HEK293 (cell line): ENCODE data around the gene GRAMD1B.

Experiments
- CTCF ChIA-PET: fragments of 350-600 bp; formaldehyde crosslinking; extraction: SDS; loops from one replicate; lab custom pipeline; 2021; ENCODE audit warnings: antibody characterized with exemption; lab: Yijun Ruan, JAX
- POLR2A ChIA-PET: fragments of 300-600 bp; formaldehyde crosslinking; extraction: SDS; loops from one replicate; lab custom pipeline; 2020; ENCODE audit warnings: antibody characterized with exemption, inconsistent platforms; lab: Yijun Ruan, JAX
- H3K27ac ChIP-seq: fragments of 200-500 bp; sonication (Bioruptor generic); 2 replicates; pipeline ENCODE4 v1.5.1; 2014; ENCODE audit warnings: low read depth, low read length, control low read depth, inconsistent platforms; ENCODE audit errors: extremely low read depth
- H3K36me3 ChIP-seq, 2 experiments: fragments of 200-500 bp in 1 of 2; sonication (Bioruptor generic) in 1 of 2; 1 replicate in 1 of 2; 2 replicates in 1 of 2; pipeline ENCODE4 v1.5.1; 2014 to 2017; ENCODE audit warnings: inconsistent platforms in 2 of 2, low read length in 2 of 2; ENCODE audit not compliant: control insufficient read depth in 2 of 2, insufficient read depth in 1 of 2
- H3K4me1 ChIP-seq: fragments of 200-500 bp; sonication (Bioruptor generic); 2 replicates; pipeline ENCODE4 v1.5.1; 2014; ENCODE audit warnings: mild to moderate bottlenecking, low read length, inconsistent platforms; ENCODE audit not compliant: control insufficient read depth, insufficient read depth
- H3K4me3 ChIP-seq: 2 replicates; pipeline ENCODE4 v1.5.1; 2011; ENCODE audit warnings: low read depth, mild to moderate bottlenecking, control low read depth, low read length, moderate library complexity
- H3K9me3 ChIP-seq: fragments of 200-500 bp; sonication (Bioruptor generic); 2 replicates; pipeline ENCODE4 v1.5.1; 2014; ENCODE audit warnings: low read depth, low read length, inconsistent platforms; ENCODE audit not compliant: control insufficient read depth, insufficient read depth
- BCL11A ChIP-seq: fragments of 450-650 bp; formaldehyde crosslinking; IDR thresholded peaks from 2 replicates; pipeline ENCODE4 v1.5.1; 2016; ENCODE audit warnings: low read depth, missing biosample characterization, missing genetic modification characterization
- KLF1 ChIP-seq: fragments of 450-650 bp; formaldehyde crosslinking; IDR thresholded peaks from 2 replicates; pipeline ENCODE4 v1.5.1; 2016; ENCODE audit warnings: missing biosample characterization, missing genetic modification characterization
- KLF7 ChIP-seq: fragments of 450-650 bp; formaldehyde crosslinking; IDR thresholded peaks from 2 replicates; pipeline ENCODE4 v1.5.1; 2016; ENCODE audit warnings: missing biosample characterization, missing genetic modification characterization, borderline replicate concordance
- MYNN ChIP-seq: fragments of 450-650 bp; formaldehyde crosslinking; IDR thresholded peaks from 2 replicates; pipeline ENCODE4 v1.5.1; 2016; ENCODE audit warnings: missing biosample characterization, missing genetic modification characterization, borderline replicate concordance
- PRDM1 ChIP-seq: fragments of 450-650 bp; formaldehyde crosslinking; IDR thresholded peaks from 2 replicates; pipeline ENCODE4; 2016; ENCODE audit warnings: missing biosample characterization, missing genetic modification characterization
- SALL2 ChIP-seq: fragments of 450-650 bp; formaldehyde crosslinking; IDR thresholded peaks from 2 replicates; pipeline ENCODE4 v1.5.0; 2017; ENCODE audit warnings: missing biosample characterization, mild to moderate bottlenecking, missing genetic modification characterization, borderline replicate concordance
- SP3 ChIP-seq: fragments of 450-650 bp; formaldehyde crosslinking; IDR thresholded peaks from 2 replicates; pipeline ENCODE4 v1.5.1; 2016; ENCODE audit warnings: missing biosample characterization, missing genetic modification characterization
- YY2 ChIP-seq: fragments of 450-650 bp; formaldehyde crosslinking; IDR thresholded peaks from 2 replicates; pipeline ENCODE4 v1.5.1; 2016; ENCODE audit warnings: missing biosample characterization, missing genetic modification characterization
- ZBTB7A ChIP-seq: fragments of 450-650 bp; formaldehyde crosslinking; IDR thresholded peaks from 2 replicates; pipeline ENCODE4 v1.5.1; 2016; ENCODE audit warnings: low read depth, missing biosample characterization, missing genetic modification characterization
- ZNF133 ChIP-seq: fragments of 450-650 bp; formaldehyde crosslinking; IDR thresholded peaks from 2 replicates; pipeline ENCODE4 v1.5.1; 2016; ENCODE audit warnings: missing biosample characterization, missing genetic modification characterization
- ZNF202 ChIP-seq: fragments of 450-650 bp; formaldehyde crosslinking; IDR thresholded peaks from 2 replicates; pipeline ENCODE4 v1.5.1; 2016; ENCODE audit warnings: missing biosample characterization, missing genetic modification characterization, borderline replicate concordance
- ZNF394 ChIP-seq: fragments of 450-650 bp; formaldehyde crosslinking; IDR thresholded peaks from 2 replicates; pipeline ENCODE4 v1.5.1; 2016; ENCODE audit warnings: missing biosample characterization, missing genetic modification characterization, mild to moderate bottlenecking, moderate library complexity, borderline replicate concordance
- ZNF404 ChIP-seq: fragments of 450-650 bp; formaldehyde crosslinking; IDR thresholded peaks from 2 replicates; pipeline ENCODE4 v1.5.1; 2017; ENCODE audit warnings: missing biosample characterization, missing genetic modification characterization
- ZNF544 ChIP-seq: fragments of 450-650 bp; formaldehyde crosslinking; IDR thresholded peaks from 2 replicates; pipeline ENCODE4 v1.5.0; 2017; ENCODE audit warnings: missing biosample characterization, missing genetic modification characterization
- ZNF585B ChIP-seq: fragments of 450-650 bp; formaldehyde crosslinking; IDR thresholded peaks from 2 replicates; pipeline ENCODE4 v1.5.1; 2016; ENCODE audit warnings: missing biosample characterization, missing genetic modification characterization
- ZNF776 ChIP-seq: fragments of 450-650 bp; formaldehyde crosslinking; IDR thresholded peaks from 2 replicates; pipeline ENCODE4 v1.5.0; 2017; ENCODE audit warnings: missing biosample characterization, missing genetic modification characterization, borderline replicate concordance
- ZNF837 ChIP-seq: fragments of 450-650 bp; formaldehyde crosslinking; IDR thresholded peaks from 2 replicates; pipeline ENCODE4 v1.5.1; 2016; ENCODE audit warnings: missing biosample characterization, missing genetic modification characterization
- TF ChIP-seq, protein P1 (sequence below): fragments of 450-650 bp; formaldehyde crosslinking; IDR thresholded peaks from 2 replicates; pipeline ENCODE4; 2016; ENCODE audit warnings: missing biosample characterization, missing genetic modification characterization
- TF ChIP-seq, protein P2 (sequence below): fragments of 450-650 bp; formaldehyde crosslinking; IDR thresholded peaks from 2 replicates; pipeline ENCODE4 v1.5.1; 2017; ENCODE audit warnings: missing biosample characterization, missing genetic modification characterization

GRAMD1B gene

DNA sequence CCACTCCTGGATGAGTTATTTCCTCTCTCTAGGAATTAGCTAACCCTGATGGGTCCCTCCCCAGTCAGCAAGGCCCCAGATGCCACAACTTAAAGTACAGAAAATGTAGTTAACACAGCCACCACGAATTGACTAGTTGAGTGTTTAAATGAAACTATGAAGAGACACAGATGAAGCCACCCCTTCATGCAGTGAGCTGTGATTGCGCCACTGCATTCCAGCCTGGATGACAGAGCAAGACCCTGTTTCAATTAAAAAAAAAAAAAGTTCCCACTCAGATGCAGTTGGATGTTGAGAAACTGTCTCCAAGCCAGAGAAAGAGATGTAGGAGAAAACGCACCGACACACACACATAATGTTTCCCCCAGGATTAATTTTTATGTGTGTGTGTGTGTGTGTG lies 171.1 kb downstream of the GRAMD1B start:
- Histone ChIP-seq H3K36me3 (peaks cover 0 to 78% of the 10 kb centered on the region in 2 experiments; a peak in 1 of 3 replicates), H3K9me3 (no peaks in the 10 kb centered on the region), H3K27ac (no peak overlapping the region), H3K4me1 (no peaks in the 10 kb centered on the region), H3K4me3 (no peak overlapping the region)
- ChIA-PET POLR2A (no interaction called here), CTCF (interaction anchor here (0.6 to 0.7 kb wide), 3 partner anchors 99 to 676 kb away, joined by 3 to 4 read pairs (median 3); no protein-coding TSS in a partner anchor)
- TF ChIP-seq SP3 (tag by site-specific recombination), result no peak
- TF ChIP-seq ZNF776 (tag by site-specific recombination), result no peak
- TF ChIP-seq ZNF585B, result no peak
- TF ChIP-seq, protein P1, sequence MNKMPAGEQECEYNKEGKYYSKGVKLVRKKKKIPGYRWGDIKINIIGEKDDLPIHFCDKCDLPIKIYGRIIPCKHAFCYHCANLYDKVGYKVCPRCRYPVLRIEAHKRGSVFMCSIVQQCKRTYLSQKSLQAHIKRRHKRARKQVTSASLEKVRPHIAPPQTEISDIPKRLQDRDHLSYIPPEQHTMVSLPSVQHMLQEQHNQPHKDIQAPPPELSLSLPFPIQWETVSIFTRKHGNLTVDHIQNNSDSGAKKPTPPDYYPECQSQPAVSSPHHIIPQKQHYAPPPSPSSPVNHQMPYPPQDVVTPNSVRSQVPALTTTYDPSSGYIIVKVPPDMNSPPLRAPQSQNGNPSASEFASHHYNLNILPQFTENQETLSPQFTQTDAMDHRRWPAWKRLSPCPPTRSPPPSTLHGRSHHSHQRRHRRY (tag by site-specific recombination), result no peak

DNA sequence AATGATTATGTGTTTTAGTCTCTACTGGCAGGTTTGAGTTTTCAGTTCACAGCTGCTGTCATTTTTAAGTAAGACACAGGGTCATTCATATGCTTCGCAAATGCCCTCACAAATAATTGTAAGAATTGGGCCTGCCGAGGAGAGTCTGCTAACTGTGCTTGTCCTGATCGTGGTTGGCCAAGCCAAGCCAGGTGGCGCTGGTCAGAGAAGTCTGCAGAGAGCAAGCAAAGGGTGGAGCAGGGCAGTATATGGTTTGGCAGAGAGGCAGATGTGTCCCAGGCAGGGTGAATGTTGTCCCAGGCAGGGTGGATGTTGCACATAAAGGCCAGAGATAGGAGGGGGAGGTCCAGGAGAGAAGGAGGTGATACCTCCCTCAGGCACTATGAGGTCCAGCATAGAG lies 171.7 kb downstream of the GRAMD1B start:
- H3K4me1 ChIP-seq, result no peaks in the 10 kb centered on the region
- H3K36me3 ChIP-seq, result peaks cover 0 to 81% of the 10 kb centered on the region in 2 experiments; a peak in 1 of 3 replicates
- ChIA-PET CTCF (interaction anchor here (0.7 kb wide), 1 partner anchor 100 kb away, joined by 4 read pairs; no protein-coding TSS in a partner anchor), POLR2A (no interaction called here)
- no peaks in the 10 kb centered on the region for H3K9me3 ChIP-seq
- no peak overlapping the region for H3K27ac ChIP-seq
- no peak for TF ChIP-seq ZNF837 (tag by site-specific recombination)
- TF ChIP-seq BCL11A (tag by site-specific recombination), result no peak
- TF ChIP-seq ZNF394 (tag by site-specific recombination), result no peak
- TF ChIP-seq, protein P2, sequence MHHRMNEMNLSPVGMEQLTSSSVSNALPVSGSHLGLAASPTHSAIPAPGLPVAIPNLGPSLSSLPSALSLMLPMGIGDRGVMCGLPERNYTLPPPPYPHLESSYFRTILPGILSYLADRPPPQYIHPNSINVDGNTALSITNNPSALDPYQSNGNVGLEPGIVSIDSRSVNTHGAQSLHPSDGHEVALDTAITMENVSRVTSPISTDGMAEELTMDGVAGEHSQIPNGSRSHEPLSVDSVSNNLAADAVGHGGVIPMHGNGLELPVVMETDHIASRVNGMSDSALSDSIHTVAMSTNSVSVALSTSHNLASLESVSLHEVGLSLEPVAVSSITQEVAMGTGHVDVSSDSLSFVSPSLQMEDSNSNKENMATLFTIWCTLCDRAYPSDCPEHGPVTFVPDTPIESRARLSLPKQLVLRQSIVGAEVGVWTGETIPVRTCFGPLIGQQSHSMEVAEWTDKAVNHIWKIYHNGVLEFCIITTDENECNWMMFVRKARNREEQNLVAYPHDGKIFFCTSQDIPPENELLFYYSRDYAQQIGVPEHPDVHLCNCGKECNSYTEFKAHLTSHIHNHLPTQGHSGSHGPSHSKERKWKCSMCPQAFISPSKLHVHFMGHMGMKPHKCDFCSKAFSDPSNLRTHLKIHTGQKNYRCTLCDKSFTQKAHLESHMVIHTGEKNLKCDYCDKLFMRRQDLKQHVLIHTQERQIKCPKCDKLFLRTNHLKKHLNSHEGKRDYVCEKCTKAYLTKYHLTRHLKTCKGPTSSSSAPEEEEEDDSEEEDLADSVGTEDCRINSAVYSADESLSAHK (tag by site-specific recombination), result no peak
- no peak for TF ChIP-seq ZNF202 (tag by site-specific recombination)
- no peak for TF ChIP-seq ZNF585B
- no peak for TF ChIP-seq KLF7 (tag by site-specific recombination)
- no peak for TF ChIP-seq ZBTB7A (tag by site-specific recombination)
- TF ChIP-seq ZNF133 (tag by site-specific recombination), result no peak
- no peak for TF ChIP-seq KLF1 (tag by site-specific recombination)
- TF ChIP-seq YY2 (tag by site-specific recombination), result no peak
- TF ChIP-seq SALL2 (tag by site-specific recombination), result no peak
- no peak for TF ChIP-seq PRDM1
- TF ChIP-seq, all 188 proteins: peak for 0
- no peak overlapping the region for H3K4me3 ChIP-seq

DNA sequence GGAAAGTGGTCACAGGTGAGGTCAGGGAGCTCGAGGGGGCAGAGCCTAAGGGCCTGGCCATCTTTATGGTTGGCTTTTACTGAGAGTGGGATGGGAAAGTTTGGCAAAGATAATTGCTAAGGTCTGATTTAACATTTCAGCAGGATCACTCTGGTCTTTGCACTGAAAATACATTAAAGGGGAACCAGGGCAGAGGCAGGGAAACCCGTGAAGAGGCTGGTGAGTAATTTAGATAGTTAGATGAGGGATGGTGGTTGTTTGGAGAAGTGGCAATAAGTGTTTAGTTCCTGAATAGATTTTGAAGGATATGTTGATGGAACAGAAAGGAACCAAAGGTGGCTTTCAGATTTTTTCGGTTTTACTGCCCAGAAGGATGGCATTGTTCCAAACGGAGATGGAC lies 173.6 kb downstream of the GRAMD1B start:
- Histone ChIP-seq H3K4me1 (no peaks in the 10 kb centered on the region), H3K27ac (no peak overlapping the region), H3K36me3 (peaks cover 0 to 86% of the 10 kb centered on the region in 2 experiments; a peak in 1 of 3 replicates), H3K4me3 (no peak overlapping the region), H3K9me3 (no peaks in the 10 kb centered on the region)
- CTCF ChIA-PET, result interaction anchor here (0.5 kb wide), 1 partner anchor 1155 kb away, joined by 4 read pairs; no protein-coding TSS in a partner anchor
- no peak for TF ChIP-seq ZNF544 (tag by site-specific recombination)
- TF ChIP-seq ZNF404 (tag by site-specific recombination), result no peak
- no peak for TF ChIP-seq MYNN (tag by site-specific recombination)
- POLR2A ChIA-PET, result no interaction called here
